Skeletal muscle tissue (tissue), 4 donors: ENCODE data around the gene CCL22. TPM values are rescaled to one million over a fixed set of nuclear protein-coding genes. Genes with fewer than 3 reads are reported as not detected.
"Not testable (repeated sequence)": the region's sequence is repeated elsewhere in the genome, so short reads cannot be mapped to it uniquely, and the experiment has no call there.

Source experiments
- H3K27ac ChIP-seq: one replicate; pipeline ENCODE4 v1.7.0; 2013; ENCODE audit warnings: mild to moderate bottlenecking, low read depth, low read length, inconsistent platforms
- H3K27me3 ChIP-seq, 3 donors: one replicate each; pipeline ENCODE4 v1.7.0; 2013; ENCODE audit warnings: low read length in 3 of 3; ENCODE audit not compliant: control insufficient read depth in 3 of 3, insufficient read depth in 3 of 3
- H3K36me3 ChIP-seq, 3 donors: one replicate each; pipeline ENCODE4 v1.7.0; 2013; ENCODE audit warnings: low read length in 3 of 3; ENCODE audit not compliant: control insufficient read depth in 3 of 3, insufficient read depth in 3 of 3
- H3K4me1 ChIP-seq, 3 donors: one replicate each; pipeline ENCODE4 v1.7.0; 2013; ENCODE audit warnings: low read length in 3 of 3, mild to moderate bottlenecking in 3 of 3; ENCODE audit not compliant: control insufficient read depth in 3 of 3, insufficient read depth in 3 of 3
- H3K4me3 ChIP-seq, 3 donors: one replicate each; pipeline ENCODE4 v1.7.0; 2013; ENCODE audit warnings: low read length in 3 of 3
- H3K9ac ChIP-seq, 3 donors: one replicate each; pipeline ENCODE4 v1.7.0; 2013; ENCODE audit warnings: low read length in 3 of 3, mild to moderate bottlenecking in 3 of 3, moderate library complexity in 2 of 3, low read depth in 1 of 3
- H3K9me3 ChIP-seq, 3 donors: one replicate each; pipeline ENCODE4 v1.7.0; 2013; ENCODE audit warnings: low read length in 3 of 3; ENCODE audit not compliant: control insufficient read depth in 3 of 3
- total RNA-seq: library from RNA; depleted of rRNA; stranded (reverse); fragments of >200 nt; gene quantifications from one replicate; pipeline ENCODE4 v1.2.3, GENCODE V29; 2014
- donor health status: Osteomylitis.

Gene CCL22
- total RNA-seq, 1 donor from 2014 or later = not detected

- Histone ChIP-seq H3K27ac (no peak overlapping the region), H3K4me3 (no peak overlapping the region), H3K9ac (no peak overlapping the region), H3K36me3 (no peaks in the 10 kb centered on the region), H3K27me3 (peaks cover 0 to 3% (median 2%) of the 10 kb centered on the region in 3 donors), H3K9me3 (peaks cover 0 to 4% (median 0%) of the 10 kb centered on the region in 3 donors), H3K4me1 (peaks cover 6 to 16% (median 6%) of the 10 kb centered on the region in 3 donors)
Observed at GRCh38 chr16:57390636-57391295, 32.2 kb downstream of the CCL22 start.

DNA sequence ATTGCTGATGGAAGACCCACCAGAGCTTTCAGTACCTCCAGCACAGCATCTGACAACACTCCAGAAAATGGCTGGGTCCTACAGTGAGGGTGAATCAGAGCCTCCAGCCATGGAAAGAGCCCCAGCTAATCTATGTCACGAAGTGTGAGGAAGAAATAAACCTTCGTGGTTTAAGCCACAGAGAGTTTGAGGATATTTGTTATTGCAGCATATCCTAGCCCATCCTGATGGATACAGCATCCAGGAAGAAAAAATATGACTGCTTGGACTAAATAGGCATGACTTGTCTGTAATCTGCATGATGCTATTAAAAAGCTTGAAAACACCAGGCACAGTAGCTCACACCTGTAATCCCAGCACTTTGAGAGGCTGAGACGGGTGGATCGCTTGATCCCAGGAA lies 32.7 kb downstream of the CCL22 start:
- Histone ChIP-seq H3K9ac (no peak overlapping the region), H3K4me3 (no peak overlapping the region), H3K27ac (no peak overlapping the region), H3K4me1 (peaks cover 4 to 12% (median 5%) of the 10 kb centered on the region in 3 donors), H3K36me3 (no peaks in the 10 kb centered on the region), H3K9me3 (peaks cover 0 to 4% (median 0%) of the 10 kb centered on the region in 3 donors), H3K27me3 (peaks cover 0 to 3% (median 2%) of the 10 kb centered on the region in 3 donors)

DNA sequence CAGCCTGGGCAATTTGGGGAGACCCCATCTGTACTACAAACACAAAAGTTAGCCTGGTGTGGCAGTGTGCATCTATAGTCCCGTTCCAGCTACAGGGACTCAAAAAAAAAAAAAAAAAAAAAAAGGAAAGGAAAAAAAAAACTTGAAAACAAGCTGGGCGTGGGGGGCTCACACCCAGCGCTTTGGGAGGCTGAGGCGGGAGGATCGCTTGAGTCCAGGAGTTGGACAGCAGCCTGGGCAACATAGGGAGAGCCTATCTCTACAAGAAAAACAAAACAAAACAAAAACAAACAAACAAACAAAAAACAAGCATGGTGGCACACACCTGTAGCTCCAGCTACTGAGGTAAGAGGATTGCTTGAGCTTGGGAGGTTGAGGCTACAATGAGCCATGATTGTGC lies 33.1 kb downstream of the CCL22 start:
- peaks cover 0 to 4% (median 0%) of the 10 kb centered on the region in 3 donors for H3K9me3 ChIP-seq
- H3K27ac ChIP-seq = no peak overlapping the region
- no peaks in the 10 kb centered on the region for H3K36me3 ChIP-seq
- H3K9ac ChIP-seq = no peak overlapping the region
- H3K4me1 ChIP-seq = peaks cover under 1 to 9% (median under 1%) of the 10 kb centered on the region in 3 donors
- H3K4me3 ChIP-seq = no peak overlapping the region
- peaks cover 0 to 3% (median 2%) of the 10 kb centered on the region in 3 donors for H3K27me3 ChIP-seq

- Histone ChIP-seq H3K9me3 (peaks cover 0 to 4% (median 0%) of the 10 kb centered on the region in 3 donors), H3K4me3 (no peak overlapping the region), H3K36me3 (no peaks in the 10 kb centered on the region), H3K9ac (no peak overlapping the region), H3K27me3 (peaks cover 0 to 3% (median 2%) of the 10 kb centered on the region in 3 donors), H3K27ac (no peak overlapping the region), H3K4me1 (peaks cover 0 to 9% (median 0%) of the 10 kb centered on the region in 3 donors)
Observed at GRCh38 chr16:57392694-57393093, 34.1 kb downstream of the CCL22 start.

DNA sequence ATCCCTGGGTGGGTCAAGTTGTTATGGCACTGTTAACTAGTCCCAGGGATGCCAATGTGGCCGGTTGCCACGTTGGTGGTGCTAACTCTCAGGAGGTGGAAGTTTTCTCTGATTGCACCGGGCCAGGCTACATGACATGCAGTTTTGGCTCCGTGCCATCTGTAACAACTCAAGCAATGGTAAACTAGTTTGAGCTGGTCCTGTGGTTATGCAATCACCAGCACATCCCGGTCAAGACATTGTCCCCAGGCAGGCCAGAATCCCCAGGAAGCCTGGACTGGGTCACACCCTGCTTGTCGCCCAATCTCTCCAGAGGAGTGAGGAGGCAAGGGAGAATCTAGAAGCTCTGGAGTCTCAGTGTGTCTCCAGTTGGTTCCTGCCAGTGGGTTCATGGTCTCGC lies 35.9 kb downstream of the CCL22 start:
- Histone ChIP-seq H3K9me3 (peaks cover 0 to 4% (median 0%) of the 10 kb centered on the region in 3 donors), H3K27ac (no peak overlapping the region), H3K4me1 (peaks cover 0 to 4% (median 0%) of the 10 kb centered on the region in 3 donors), H3K9ac (no peak overlapping the region), H3K27me3 (peaks cover 0 to 3% (median 2%) of the 10 kb centered on the region in 3 donors), H3K36me3 (no peaks in the 10 kb centered on the region), H3K4me3 (no peak overlapping the region)

DNA sequence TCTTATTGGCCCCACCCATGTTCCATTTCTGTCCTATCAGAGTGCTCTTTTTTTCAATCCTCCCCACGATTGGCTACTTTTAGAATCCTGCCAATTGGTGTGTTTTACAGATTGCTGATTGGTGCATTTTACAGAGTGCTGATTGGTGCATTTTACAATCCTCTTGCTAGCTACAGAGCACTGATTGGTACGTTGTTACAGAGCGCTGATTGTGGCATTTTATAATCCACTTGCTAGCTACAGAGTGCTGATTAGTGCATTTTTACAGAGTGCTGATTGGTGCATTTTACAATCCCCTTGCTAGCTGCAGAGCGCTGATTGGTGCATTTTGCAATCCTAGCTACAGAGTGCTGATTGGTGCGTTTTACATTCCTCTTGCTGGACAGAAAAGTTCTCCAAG lies 36.4 kb downstream of the CCL22 start:
- no peak overlapping the region for H3K9ac ChIP-seq
- H3K27me3 ChIP-seq = peaks cover 0 to 3% (median 2%) of the 10 kb centered on the region in 3 donors
- H3K9me3 ChIP-seq = peaks cover 0 to 4% (median 0%) of the 10 kb centered on the region in 3 donors
- no peak overlapping the region for H3K4me3 ChIP-seq
- no peak overlapping the region for H3K27ac ChIP-seq
- H3K36me3 ChIP-seq = no peaks in the 10 kb centered on the region
- peaks cover 0 to 4% (median 0%) of the 10 kb centered on the region in 3 donors for H3K4me1 ChIP-seq

GRCh38 chr16:57396786-57397185 lies 38.2 kb downstream of the CCL22 start:
- H3K9me3 ChIP-seq = no peaks in the 10 kb centered on the region
- H3K4me1 ChIP-seq = peaks cover 0 to 4% (median 0%) of the 10 kb centered on the region in 3 donors
- H3K36me3 ChIP-seq = no peaks in the 10 kb centered on the region
- H3K27ac ChIP-seq = no peak overlapping the region
- no peak overlapping the region for H3K4me3 ChIP-seq
- H3K27me3 ChIP-seq = peaks cover 0 to 3% (median 2%) of the 10 kb centered on the region in 3 donors
- no peak overlapping the region for H3K9ac ChIP-seq

GRCh38 chr16:57397493-57397892 lies 38.9 kb downstream of the CCL22 start:
- not testable (repeated sequence) for H3K36me3 ChIP-seq, H3K9ac ChIP-seq, H3K4me1 ChIP-seq, H3K4me3 ChIP-seq, H3K9me3 ChIP-seq, H3K27me3 ChIP-seq, H3K27ac ChIP-seq

DNA sequence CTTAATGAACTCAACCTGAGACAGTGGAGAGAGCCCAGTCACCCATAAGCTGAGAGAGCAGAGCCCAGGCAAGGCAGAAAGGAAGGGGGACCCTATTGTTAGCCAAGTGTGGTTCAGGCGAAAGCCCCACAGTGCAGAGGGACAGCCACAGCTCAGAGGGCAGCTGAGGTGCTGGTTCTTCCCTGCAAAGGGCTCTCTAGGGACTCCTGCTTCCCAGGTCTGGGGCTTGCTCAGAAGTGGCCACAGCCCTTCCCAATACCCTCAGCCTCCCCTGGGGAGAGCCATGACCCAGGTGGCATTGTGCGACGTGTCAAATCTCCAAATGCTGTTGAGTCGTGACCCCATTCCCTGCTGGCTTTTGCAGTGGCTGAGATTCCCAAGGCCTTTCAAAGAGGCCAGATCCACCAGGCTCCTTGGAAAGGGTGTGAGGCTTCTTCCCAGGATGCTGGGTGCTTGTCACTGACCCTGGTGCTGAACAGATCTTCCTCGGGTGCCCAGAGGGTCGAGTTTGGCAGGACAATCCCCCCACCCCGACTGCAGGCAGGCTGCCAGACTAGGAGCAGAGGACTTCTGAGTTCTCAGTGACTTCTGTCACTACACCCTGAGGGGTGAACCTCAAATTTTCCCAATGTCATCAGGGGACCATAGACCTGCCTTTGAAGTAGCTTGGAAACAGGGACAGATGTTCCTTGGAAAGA lies 43.5 kb downstream of the CCL22 start:
- Histone ChIP-seq H3K27me3 (peaks cover 0 to 4% (median 0%) of the 10 kb centered on the region in 3 donors), H3K9me3 (no peaks in the 10 kb centered on the region), H3K27ac (no peak overlapping the region), H3K4me3 (no peak overlapping the region), H3K4me1 (no peaks in the 10 kb centered on the region), H3K36me3 (no peaks in the 10 kb centered on the region), H3K9ac (no peak overlapping the region)
